OCI-M1 (cell line): Measurements from ENCODE around the gene OSBPL6.
"Not testable (repeated sequence)": the region's sequence is repeated elsewhere in the genome, so short reads cannot be mapped to it uniquely, and the experiment has no call there.

Experiments
- DNase-seq: peaks from one replicate; lab custom pipeline; 2025; lab: John Stamatoyannopoulos, UW

Gene OSBPL6

GRCh38 chr2:178198441-178198840, 4.1 kb downstream of the OSBPL6 start:
- not testable (repeated sequence) for DNase-seq

GRCh38 chr2:178199334-178199733, 5.0 kb downstream of the OSBPL6 start:
- peak; percentile 32 for DNase-seq

DNA sequence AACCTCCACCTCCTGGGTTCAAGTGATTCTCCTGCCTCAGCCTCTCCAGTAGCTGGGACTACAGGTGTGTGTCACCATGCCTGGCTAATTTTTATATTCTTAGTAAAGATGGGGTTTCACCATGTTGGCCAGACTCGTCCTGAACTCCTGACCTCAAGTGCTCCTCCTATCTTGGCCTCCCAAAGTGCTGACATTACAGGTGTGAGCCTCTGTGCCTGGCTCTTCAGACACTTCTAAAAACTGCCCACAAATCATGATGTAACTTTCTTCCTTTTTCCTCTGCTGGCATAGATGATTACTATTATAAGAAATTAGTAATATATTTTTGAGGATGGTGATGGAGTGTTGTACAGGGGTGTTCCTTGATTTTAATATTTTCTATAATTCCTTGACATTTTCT, 6.0 kb downstream of the OSBPL6 start:
- no peak for DNase-seq

DNA sequence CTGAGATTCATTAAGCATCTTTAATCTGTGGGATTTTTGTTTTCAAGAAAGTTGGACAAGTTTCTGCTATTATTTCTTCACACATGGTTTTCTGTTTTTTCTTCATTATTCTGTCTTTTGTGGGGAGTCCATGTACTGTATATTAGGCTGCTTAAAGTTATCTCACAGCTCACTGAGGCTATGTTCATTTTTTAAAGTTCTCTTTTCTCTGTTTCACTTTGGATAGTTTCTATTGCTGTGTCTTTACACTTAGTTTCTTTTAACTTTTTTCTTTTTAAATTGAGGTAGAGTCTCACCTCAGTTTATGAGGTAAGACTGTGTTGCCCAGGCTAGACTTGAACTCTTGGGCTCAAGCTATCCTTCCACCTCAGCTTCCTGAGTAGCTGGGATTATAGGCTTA, 8.6 kb downstream of the OSBPL6 start:
- no peak for DNase-seq

DNA sequence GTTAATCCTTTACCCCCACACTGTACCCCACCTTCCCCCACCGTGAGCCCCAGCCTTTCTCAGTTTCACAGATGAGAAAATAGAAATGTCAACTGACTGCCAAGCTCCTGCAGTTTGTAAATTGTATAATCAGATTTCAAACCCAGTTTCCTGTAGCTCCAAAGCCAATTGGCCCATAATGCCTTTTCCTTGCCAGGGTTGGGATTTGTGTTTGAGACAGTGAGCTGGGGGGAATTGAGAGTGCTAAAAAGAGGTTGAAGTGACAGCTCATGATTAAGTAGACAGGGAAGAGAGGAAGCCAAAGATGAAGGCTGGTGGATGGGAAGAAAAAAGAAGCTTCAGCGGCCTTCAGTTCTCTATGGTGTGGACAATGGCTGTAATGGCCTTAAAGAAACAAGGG, 10.7 kb downstream of the OSBPL6 start:
- no peak for DNase-seq

DNA sequence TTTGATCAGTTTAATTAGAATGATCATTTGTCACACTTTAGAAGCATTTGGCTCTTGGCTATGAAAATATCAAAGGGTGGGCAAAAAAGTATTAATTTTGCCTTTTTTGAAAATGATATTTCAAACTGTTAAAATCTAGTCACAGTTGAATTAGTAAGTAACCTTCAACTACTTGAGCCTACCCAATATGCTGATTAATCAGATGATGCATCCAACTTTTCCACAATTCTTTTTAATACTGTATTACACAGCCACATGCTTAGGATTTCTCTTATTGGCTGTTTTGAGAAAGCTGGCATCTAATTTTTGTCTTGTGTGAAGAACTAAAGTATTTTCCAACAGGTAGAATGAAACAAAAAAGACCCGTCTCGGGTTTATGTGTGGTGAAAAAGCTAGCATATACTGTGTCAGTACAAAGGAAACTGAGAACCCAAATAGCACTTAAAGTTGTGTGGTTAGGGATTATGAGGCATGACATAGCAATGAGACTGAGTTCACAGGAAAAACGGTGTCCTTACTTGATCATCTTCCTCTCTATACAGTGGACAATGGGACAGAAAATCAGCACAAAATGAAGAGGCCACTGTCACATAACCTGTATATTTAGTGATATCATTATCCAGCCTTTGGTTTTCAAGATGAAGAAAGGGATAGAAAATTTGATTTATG, 11.7 kb downstream of the OSBPL6 start:
- DNase-seq = peak; percentile 12

GRCh38 chr2:178208336-178208735, 14.0 kb downstream of the OSBPL6 start:
- DNase-seq = no peak

DNA sequence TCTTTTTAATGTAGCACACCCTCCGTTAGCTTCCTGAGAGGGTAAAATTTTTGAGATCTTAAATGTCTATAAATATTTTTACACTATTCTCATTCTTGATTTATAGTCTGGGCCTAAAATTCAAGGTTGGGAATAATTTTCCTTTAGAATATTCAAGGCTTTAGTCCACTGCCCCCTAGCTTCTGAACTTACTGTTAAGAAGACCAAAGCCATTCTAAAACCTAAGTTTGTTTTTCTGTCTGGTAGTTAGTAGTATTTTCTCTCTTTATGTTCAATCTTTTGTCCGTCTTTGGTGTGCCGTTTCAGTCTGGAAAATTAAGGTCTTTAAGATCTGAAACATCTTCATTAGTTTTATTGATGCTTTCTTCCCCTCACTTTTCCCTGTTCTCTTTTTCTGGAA, 14.5 kb downstream of the OSBPL6 start:
- DNase-seq = peak; percentile 30

DNA sequence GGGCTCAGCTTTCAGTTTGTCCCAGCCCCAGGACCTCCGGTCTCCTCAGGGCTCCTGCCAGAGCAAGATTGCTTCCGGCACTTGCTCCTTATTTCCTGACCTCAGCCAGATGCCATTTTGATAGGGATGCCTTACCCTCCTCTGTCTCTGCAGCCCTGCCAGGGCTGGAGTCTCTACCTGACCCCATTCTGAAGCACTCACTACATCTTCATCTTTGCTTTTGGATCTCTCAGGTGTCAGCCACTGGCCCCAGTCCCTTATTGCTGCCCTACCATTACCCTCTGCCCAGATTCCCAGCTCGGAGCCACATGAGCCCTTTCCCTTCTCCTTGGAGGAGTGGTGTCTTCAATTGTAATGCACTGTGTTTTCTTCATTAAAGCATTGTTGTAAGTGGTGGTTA, 17.1 kb downstream of the OSBPL6 start:
- DNase-seq = no peak

- DNase-seq = no peak
Observed at GRCh38 chr2:178211943-178212342, 17.6 kb downstream of the OSBPL6 start.

GRCh38 chr2:178213991-178214390, 19.7 kb downstream of the OSBPL6 start:
- DNase-seq = no peak

DNA sequence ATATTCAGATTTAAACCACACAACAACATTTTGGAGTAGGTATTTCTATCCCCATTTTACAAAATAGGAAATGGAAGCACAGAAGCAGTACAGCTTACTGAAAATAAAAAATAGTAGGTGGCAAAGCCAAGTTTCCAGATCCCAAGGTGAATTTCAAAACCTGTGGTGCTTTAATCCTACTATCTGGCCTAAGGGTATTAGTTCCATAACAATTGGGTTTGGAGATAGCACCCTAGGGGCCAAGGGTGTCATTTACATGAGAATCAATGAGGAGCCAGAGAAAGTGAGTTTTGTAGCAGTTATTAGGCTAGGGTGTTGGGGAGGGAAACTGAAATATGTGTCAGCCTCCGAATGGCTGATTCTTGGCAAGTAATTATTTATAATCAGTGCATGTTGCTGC, 24.9 kb downstream of the OSBPL6 start:
- DNase-seq = no peak

DNA sequence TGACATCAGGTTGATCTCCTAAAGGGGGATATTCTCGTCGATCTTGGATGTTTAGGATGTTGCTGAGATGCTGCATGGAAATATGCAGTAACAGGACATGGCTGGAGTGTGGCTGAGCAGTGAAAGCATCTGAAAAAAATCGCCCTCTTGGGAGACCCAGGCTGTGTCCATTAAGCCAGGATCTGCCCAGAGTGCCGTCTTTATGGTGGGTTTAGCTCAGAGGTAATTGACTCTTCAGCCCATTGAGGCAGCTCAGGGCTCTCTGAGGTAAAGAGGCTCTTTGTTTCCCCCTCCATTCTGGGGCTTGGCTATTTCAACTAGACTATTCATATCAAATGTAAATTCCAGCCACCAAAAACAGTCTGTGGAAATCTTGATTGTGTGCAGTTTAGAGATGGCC, 26.5 kb downstream of the OSBPL6 start:
- DNase-seq = no peak

- no peak for DNase-seq
Observed at GRCh38 chr2:178221556-178221955, 27.2 kb downstream of the OSBPL6 start.

DNA sequence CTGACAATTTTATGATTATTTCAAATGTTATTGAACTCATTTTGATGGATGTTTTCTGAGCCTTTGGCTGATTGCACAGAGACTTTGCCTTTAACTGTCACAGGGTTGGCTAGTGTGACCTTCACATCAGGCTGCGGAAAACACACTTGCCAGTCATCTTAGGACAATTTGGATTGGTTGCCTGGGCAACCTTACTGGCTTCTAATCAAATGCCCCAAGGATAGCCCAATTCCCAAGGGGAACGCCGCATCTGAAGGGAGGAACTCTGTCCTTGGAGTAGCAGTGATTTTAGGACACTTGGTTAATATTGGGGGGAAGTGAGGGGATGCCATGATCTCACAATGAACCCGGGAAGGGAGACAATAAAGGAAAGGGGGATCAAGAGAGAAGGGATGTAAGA, 29.5 kb downstream of the OSBPL6 start:
- no peak for DNase-seq

DNA sequence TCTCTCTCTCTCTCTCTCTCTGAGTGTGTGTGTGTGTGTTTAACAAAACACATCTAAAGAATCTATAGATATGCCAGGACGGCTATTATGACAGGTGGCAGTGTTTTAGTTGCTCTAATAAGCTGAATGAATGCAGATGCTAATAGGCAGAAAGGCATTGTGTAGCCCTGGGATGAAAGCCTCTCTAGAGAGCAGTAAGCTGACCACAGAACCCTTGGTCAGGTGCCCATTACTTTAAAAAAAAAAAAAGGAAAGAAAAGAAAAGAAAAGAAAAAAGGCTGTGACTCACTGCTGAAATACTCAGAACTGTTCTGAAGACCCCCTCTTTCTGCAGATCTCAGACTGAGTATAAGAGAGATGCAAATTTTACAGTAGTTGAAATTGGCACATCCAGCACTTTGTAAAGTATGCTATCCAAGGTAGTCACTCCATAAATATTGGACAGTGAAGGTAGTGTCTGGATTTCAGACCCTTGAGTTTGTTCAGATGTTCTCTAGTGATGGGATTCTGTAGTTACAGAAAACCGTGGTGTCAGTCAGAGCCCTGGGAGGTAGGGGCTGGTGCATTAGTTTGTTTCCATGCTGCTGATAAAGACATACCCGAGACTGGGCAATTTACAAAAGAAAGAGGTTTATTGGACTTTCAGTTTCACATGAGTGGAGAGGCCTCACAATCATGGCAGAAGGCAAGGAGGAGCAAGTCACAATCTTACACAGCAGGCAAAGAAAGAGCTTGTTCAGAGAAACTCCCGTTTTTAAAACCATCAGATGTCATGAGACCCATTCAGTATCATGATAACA, 30.9 kb downstream of the OSBPL6 start:
- peak; percentile 50 for DNase-seq

GRCh38 chr2:178227187-178227586, 32.9 kb downstream of the OSBPL6 start:
- no peak for DNase-seq

DNA sequence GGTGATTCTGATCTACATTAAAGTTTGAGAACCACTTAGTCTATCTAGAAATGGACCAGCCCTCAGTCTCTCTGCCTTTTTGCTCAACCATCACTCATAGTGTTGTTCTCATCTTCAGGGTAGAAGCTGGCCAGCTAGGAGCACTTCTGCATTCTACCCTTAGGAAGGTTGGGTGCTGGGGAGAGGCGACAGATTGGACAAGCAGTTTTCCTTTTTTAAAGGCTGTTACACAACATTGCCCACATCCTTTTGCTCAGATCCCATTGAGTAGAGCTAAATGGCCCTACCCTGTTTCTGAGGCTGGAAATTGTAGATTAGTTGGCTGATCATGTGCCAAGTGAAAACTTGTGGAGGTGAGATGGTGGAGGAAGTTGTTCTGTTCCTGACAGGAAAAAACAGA, 35.6 kb downstream of the OSBPL6 start:
- DNase-seq = peak; percentile 53

GRCh38 chr2:178230396-178230795, 36.1 kb downstream of the OSBPL6 start:
- no peak for DNase-seq

- DNase-seq = no peak
Observed at GRCh38 chr2:178233428-178233827, 39.1 kb downstream of the OSBPL6 start.

DNA sequence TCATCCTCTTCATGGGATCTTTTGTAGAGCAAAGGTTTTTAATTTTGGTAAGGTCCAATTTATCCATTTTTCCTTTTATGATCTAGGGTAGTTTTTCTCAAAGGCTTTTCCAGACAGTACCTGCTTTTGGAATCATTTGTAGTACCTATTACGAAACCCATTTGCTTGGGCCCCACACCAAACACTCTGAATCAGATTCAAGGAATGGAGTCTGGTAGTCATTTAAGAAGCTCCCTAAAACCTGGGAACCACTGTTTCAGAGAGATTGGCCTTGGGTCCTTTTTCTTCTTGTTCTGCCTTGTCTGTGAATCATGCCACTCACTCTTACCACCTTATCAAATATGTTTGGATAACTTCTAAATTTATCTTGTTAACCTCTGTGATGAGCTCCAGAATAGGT, 40.3 kb downstream of the OSBPL6 start:
- no peak for DNase-seq

- DNase-seq = no peak
Observed at GRCh38 chr2:178237488-178238153, 43.3 kb downstream of the OSBPL6 start.

DNA sequence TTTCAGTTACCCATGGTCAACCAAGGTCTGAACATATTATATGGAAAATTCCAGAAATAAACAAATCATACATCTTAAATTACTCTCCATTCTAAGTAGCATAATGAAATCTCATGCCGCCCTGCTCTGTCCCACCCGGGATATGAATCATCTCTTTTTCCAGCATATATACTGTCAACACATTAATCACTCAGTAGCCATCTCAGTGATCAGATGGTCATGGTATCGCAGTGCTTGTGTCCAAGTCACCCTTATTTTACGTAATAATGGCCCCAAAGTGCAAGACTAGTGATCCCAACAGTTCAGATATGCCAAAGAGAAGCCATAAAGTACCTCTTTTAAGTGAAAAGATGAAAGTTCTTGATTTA, 43.8 kb downstream of the OSBPL6 start:
- DNase-seq = no peak
